Neural cell (in vitro differentiated cells): ENCODE results near the gene ABCA1. TPM values are rescaled to one million over a fixed set of nuclear protein-coding genes. Genes with fewer than 3 reads are reported as not detected.

Experiments
- H2AFZ ChIP-seq: fragments of 200-600, 300-800 bp; sonication (generic), shearing (Covaris generic); 2 replicates; pipeline ENCODE4 v1.6.0; 2014; ENCODE audit warnings: low read depth, mild to moderate bottlenecking, antibody characterized with exemption, low read length, moderate library complexity
- H3F3A ChIP-seq: fragments of 200-600 bp; shearing (Covaris generic); 2 replicates; pipeline ENCODE4 v1.6.1; 2016; ENCODE audit warnings: mild to moderate bottlenecking, moderate library complexity, mixed read lengths, antibody characterized with exemption, low read length; ENCODE audit not compliant: insufficient read depth, poor library complexity, severe bottlenecking
- H3K27ac ChIP-seq: fragments of 200-600, 300-800 bp; sonication (generic), shearing (Covaris generic); 2 replicates; pipeline ENCODE4 v1.5.1; 2014; ENCODE audit warnings: mild to moderate bottlenecking, low read length, moderate library complexity
- H3K27me3 ChIP-seq: fragments of 300-800, 200-600 bp; sonication (generic), shearing (Covaris generic); 2 replicates; pipeline ENCODE4 v1.6.0; 2014; ENCODE audit warnings: mild to moderate bottlenecking, low read depth, low read length, moderate library complexity; ENCODE audit not compliant: insufficient read depth
- H3K36me3 ChIP-seq: fragments of 300-800, 200-600 bp; sonication (generic), shearing (Covaris generic); 2 replicates; pipeline ENCODE4 v1.5.1; 2014; ENCODE audit warnings: mild to moderate bottlenecking, antibody characterized with exemption, low read length, moderate library complexity; ENCODE audit not compliant: insufficient read depth
- H3K4me2 ChIP-seq: fragments of 300-800, 200-600 bp; sonication (generic), shearing (Covaris generic); 2 replicates; pipeline ENCODE4 v1.6.0; 2014; ENCODE audit warnings: mild to moderate bottlenecking, low read length
- H3K4me3 ChIP-seq: fragments of 300-800, 200-600 bp; sonication (generic), shearing (Covaris generic); 2 replicates; pipeline ENCODE4 v1.5.1; 2014; ENCODE audit warnings: mild to moderate bottlenecking, low read length, moderate library complexity
- H3K79me2 ChIP-seq: fragments of 200-600 bp; shearing (Covaris generic); replicated peaks from 2 replicates; pipeline ENCODE4 v1.6.0; 2014; ENCODE audit warnings: mild to moderate bottlenecking, low read length, moderate library complexity; ENCODE audit not compliant: insufficient read depth
- H3K9ac ChIP-seq: fragments of 300-800, 200-600 bp; sonication (generic), shearing (Covaris generic); 2 replicates; pipeline ENCODE4 v1.6.1; 2016; ENCODE audit warnings: mild to moderate bottlenecking, low read length, mixed read lengths
- H3K9me2 ChIP-seq: fragments of 200-600 bp; shearing (Covaris generic); 2 replicates; pipeline ENCODE4 v1.6.1; 2016; ENCODE audit warnings: mild to moderate bottlenecking, low read length, mixed read lengths; ENCODE audit not compliant: insufficient read depth
- H3K9me3 ChIP-seq: fragments of 200-600, 300-800 bp; sonication (generic), shearing (Covaris generic); 2 replicates; pipeline ENCODE4 v1.6.1; 2016; ENCODE audit warnings: mild to moderate bottlenecking, mixed run types, low read length, moderate library complexity, mixed read lengths
- H4K20me1 ChIP-seq: fragments of 200-600 bp; shearing (Covaris generic); 2 replicates; pipeline ENCODE4 v1.6.1; 2016; ENCODE audit warnings: mild to moderate bottlenecking, mixed run types; ENCODE audit not compliant: insufficient read depth
- EP300 ChIP-seq: fragments of 450-650 bp; conservative IDR thresholded peaks from 2 replicates; pipeline ENCODE4 v1.6.1; 2014; ENCODE audit warnings: antibody characterized with exemption, mild to moderate bottlenecking, moderate library complexity; ENCODE audit not compliant: poor library complexity, severe bottlenecking
- EZH2 ChIP-seq: fragments of 200-600, 300-800 bp; shearing (Covaris generic), sonication (generic); IDR thresholded peaks from 2 replicates; pipeline ENCODE4 v1.6.1; 2014; ENCODE audit warnings: antibody characterized with exemption, low read length, borderline replicate concordance, mild to moderate bottlenecking; ENCODE audit not compliant: insufficient read depth, poor library complexity, severe bottlenecking
- MXI1 ChIP-seq: fragments of 450-650 bp; conservative IDR thresholded peaks from 2 replicates; pipeline ENCODE4 v1.6.1; 2014; ENCODE audit warnings: antibody characterized with exemption, mild to moderate bottlenecking; ENCODE audit not compliant: poor library complexity, severe bottlenecking
- POLR2AphosphoS5 ChIP-seq: IDR thresholded peaks from 2 replicates; pipeline ENCODE4 v1.6.1; 2012
- RAD21 ChIP-seq: fragments of 450-650 bp; conservative IDR thresholded peaks from 2 replicates; pipeline ENCODE4 v1.6.1; 2014; ENCODE audit warnings: antibody characterized with exemption, mild to moderate bottlenecking, moderate library complexity
- SMC3 ChIP-seq: fragments of 450-650 bp; conservative IDR thresholded peaks from 2 replicates; pipeline ENCODE4 v1.6.1; 2014; ENCODE audit warnings: antibody characterized with exemption, mild to moderate bottlenecking, moderate library complexity; ENCODE audit not compliant: poor library complexity
- TAF1 ChIP-seq: IDR thresholded peaks from 2 replicates; pipeline ENCODE4 v1.6.1; 2012; ENCODE audit warnings: low read depth
- polyA plus RNA-seq: library from polyadenylated mRNA; depleted of rRNA; stranded (reverse); fragments of >200 nt; gene quantifications from 2 replicates; pipeline ENCODE4 v1.2.3, GENCODE V29; 2014
- TF ChIP-seq, protein P1 (sequence below): IDR thresholded peaks from 2 replicates; pipeline ENCODE4 v1.6.1; 2012; ENCODE audit warnings: borderline replicate concordance
- TF ChIP-seq, protein P2 (sequence below): fragments of 450-650 bp; IDR thresholded peaks from 2 replicates; pipeline ENCODE4 v1.5.1; 2014; ENCODE audit warnings: antibody characterized with exemption, mild to moderate bottlenecking, moderate library complexity; ENCODE audit not compliant: poor library complexity, severe bottlenecking

The ABCA1 gene
- polyA plus RNA-seq, 1 donor from 2014 or later: 5.2 TPM

DNA sequence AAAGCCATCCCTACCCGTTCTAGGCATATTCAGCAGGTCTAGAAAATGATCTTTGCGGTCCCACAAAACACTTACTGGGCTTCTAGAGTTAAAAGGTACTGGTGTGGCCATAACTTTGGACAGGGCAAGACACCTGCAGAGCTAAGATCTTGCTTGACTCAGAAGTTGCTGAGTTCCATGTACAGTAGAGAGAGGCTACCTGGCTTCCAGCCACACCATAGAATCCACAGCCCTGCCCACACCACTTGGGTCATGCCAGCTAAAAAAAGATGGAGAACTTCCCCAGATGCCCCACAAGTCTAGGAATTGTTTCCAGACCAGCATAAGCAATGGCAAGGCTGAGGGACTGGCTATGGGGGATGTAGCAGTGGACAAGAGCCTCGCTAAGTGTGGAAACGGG, 52.1 kb downstream of the ABCA1 start:
- H3K9me3 ChIP-seq: no peaks in the 10 kb centered on the region
- H3K36me3 ChIP-seq: no peaks in the 10 kb centered on the region
- H3F3A ChIP-seq: no peaks in the 10 kb centered on the region
- no peaks in the 10 kb centered on the region for H3K79me2 ChIP-seq
- H3K4me2 ChIP-seq: no peak overlapping the region
- H3K4me3 ChIP-seq: no peak overlapping the region
- H3K27me3 ChIP-seq: no peaks in the 10 kb centered on the region
- no peaks in the 10 kb centered on the region for H4K20me1 ChIP-seq
- no peaks in the 10 kb centered on the region for H3K9me2 ChIP-seq
- H3K27ac ChIP-seq: no peak overlapping the region
- no peak overlapping the region for H3K9ac ChIP-seq
- TF ChIP-seq SMC3: no peak
- TF ChIP-seq, protein P1, sequence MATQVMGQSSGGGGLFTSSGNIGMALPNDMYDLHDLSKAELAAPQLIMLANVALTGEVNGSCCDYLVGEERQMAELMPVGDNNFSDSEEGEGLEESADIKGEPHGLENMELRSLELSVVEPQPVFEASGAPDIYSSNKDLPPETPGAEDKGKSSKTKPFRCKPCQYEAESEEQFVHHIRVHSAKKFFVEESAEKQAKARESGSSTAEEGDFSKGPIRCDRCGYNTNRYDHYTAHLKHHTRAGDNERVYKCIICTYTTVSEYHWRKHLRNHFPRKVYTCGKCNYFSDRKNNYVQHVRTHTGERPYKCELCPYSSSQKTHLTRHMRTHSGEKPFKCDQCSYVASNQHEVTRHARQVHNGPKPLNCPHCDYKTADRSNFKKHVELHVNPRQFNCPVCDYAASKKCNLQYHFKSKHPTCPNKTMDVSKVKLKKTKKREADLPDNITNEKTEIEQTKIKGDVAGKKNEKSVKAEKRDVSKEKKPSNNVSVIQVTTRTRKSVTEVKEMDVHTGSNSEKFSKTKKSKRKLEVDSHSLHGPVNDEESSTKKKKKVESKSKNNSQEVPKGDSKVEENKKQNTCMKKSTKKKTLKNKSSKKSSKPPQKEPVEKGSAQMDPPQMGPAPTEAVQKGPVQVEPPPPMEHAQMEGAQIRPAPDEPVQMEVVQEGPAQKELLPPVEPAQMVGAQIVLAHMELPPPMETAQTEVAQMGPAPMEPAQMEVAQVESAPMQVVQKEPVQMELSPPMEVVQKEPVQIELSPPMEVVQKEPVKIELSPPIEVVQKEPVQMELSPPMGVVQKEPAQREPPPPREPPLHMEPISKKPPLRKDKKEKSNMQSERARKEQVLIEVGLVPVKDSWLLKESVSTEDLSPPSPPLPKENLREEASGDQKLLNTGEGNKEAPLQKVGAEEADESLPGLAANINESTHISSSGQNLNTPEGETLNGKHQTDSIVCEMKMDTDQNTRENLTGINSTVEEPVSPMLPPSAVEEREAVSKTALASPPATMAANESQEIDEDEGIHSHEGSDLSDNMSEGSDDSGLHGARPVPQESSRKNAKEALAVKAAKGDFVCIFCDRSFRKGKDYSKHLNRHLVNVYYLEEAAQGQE: no peak
- no peak for TF ChIP-seq TAF1
- no peak for TF ChIP-seq POLR2AphosphoS5
- TF ChIP-seq EZH2: no peak
- no peak for TF ChIP-seq RAD21
- TF ChIP-seq, protein P2, sequence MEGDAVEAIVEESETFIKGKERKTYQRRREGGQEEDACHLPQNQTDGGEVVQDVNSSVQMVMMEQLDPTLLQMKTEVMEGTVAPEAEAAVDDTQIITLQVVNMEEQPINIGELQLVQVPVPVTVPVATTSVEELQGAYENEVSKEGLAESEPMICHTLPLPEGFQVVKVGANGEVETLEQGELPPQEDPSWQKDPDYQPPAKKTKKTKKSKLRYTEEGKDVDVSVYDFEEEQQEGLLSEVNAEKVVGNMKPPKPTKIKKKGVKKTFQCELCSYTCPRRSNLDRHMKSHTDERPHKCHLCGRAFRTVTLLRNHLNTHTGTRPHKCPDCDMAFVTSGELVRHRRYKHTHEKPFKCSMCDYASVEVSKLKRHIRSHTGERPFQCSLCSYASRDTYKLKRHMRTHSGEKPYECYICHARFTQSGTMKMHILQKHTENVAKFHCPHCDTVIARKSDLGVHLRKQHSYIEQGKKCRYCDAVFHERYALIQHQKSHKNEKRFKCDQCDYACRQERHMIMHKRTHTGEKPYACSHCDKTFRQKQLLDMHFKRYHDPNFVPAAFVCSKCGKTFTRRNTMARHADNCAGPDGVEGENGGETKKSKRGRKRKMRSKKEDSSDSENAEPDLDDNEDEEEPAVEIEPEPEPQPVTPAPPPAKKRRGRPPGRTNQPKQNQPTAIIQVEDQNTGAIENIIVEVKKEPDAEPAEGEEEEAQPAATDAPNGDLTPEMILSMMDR: no peak
- no peak for TF ChIP-seq EP300
- TF ChIP-seq MXI1: no peak
- H2AFZ ChIP-seq: no peak overlapping the region

DNA sequence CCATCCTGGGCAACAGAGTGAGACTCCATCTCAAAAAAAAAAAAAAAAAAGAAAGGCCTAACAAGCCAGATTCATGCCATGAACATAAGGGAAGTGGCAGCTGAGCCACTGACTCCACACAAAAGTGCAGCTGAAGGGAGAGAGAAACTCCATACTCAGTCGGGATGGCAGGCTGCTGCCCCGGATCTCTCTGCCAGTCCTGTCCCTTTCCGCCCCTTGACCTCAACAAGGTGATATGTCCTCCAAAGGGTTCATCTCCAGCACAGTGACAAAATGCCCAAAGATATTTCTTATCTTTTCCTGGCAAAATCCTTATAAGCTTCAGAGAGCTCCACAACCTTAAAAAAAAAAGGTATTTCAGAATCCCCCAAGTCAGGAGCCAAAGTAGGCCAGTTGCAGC, 52.6 kb downstream of the ABCA1 start:
- Histone ChIP-seq H3K27me3 (no peaks in the 10 kb centered on the region), H3K27ac (no peak overlapping the region), H3K4me2 (no peak overlapping the region), H3K9ac (no peak overlapping the region), H3K9me2 (no peaks in the 10 kb centered on the region), H3K79me2 (no peaks in the 10 kb centered on the region), H4K20me1 (no peaks in the 10 kb centered on the region), H3K36me3 (no peaks in the 10 kb centered on the region), H3K9me3 (no peaks in the 10 kb centered on the region), H2AFZ (no peak overlapping the region), H3F3A (no peaks in the 10 kb centered on the region), H3K4me3 (no peak overlapping the region)
- TF ChIP-seq EP300 (no peak), POLR2AphosphoS5 (no peak), SMC3 (no peak), MXI1 (no peak), EZH2 (no peak), RAD21 (no peak), TAF1 (no peak)
- TF ChIP-seq, protein P2: no peak
- TF ChIP-seq, protein P1: no peak
